AML-193 (cell line): ENCODE data around the gene SGMS1.
"Not testable (repeated sequence)": the region's sequence is repeated elsewhere in the genome, so short reads cannot be mapped to it uniquely, and the experiment has no call there.

Experiments
- DNase-seq, 2 experiments: peaks; one replicate each; lab custom pipeline; 2025; lab: John Stamatoyannopoulos, UW

SGMS1 gene

GRCh38 chr10:50536617-50537240 is 87.0 kb downstream of the SGMS1 start:
- no peak for DNase-seq

- not testable (repeated sequence) for DNase-seq
These were observed 88.9 kb downstream of the SGMS1 start for GRCh38 chr10:50534748-50535376.

GRCh38 chr10:50533296-50533695 is 90.5 kb downstream of the SGMS1 start:
- DNase-seq = no peak

GRCh38 chr10:50531388-50532077 is 92.2 kb downstream of the SGMS1 start:
- DNase-seq = no peak

- DNase-seq = no peak
These were observed 94.1 kb downstream of the SGMS1 start for GRCh38 chr10:50529660-50530059.

- DNase-seq = no peak
These were observed 95.5 kb downstream of the SGMS1 start for GRCh38 chr10:50528206-50528605.

GRCh38 chr10:50527442-50528043 is 96.2 kb downstream of the SGMS1 start:
- DNase-seq = no peak

GRCh38 chr10:50526185-50526584 is 97.6 kb downstream of the SGMS1 start:
- DNase-seq = no peak

- no peak for DNase-seq
These were observed 100.4 kb downstream of the SGMS1 start for GRCh38 chr10:50523357-50523756.

- no peak for DNase-seq
These were observed 100.8 kb downstream of the SGMS1 start for GRCh38 chr10:50522908-50523307.

GRCh38 chr10:50520115-50520514 is 103.6 kb downstream of the SGMS1 start:
- no peak for DNase-seq

- DNase-seq = no peak
These were observed 106.1 kb downstream of the SGMS1 start for GRCh38 chr10:50517626-50518025.

- no peak for DNase-seq
These were observed 107.6 kb downstream of the SGMS1 start for GRCh38 chr10:50516171-50516570.

GRCh38 chr10:50515420-50515819 is 108.3 kb downstream of the SGMS1 start:
- DNase-seq = no peak

- no peak for DNase-seq
These were observed 108.8 kb downstream of the SGMS1 start for GRCh38 chr10:50514995-50515394.

GRCh38 chr10:50513956-50514355 is 109.8 kb downstream of the SGMS1 start:
- no peak for DNase-seq

GRCh38 chr10:50512743-50513416 is 110.9 kb downstream of the SGMS1 start:
- no peak for DNase-seq

GRCh38 chr10:50512214-50512595 is 111.6 kb downstream of the SGMS1 start:
- DNase-seq = no peak

- DNase-seq = no peak
These were observed 112.1 kb downstream of the SGMS1 start for GRCh38 chr10:50511492-50512213.

- DNase-seq = no peak
These were observed 113.0 kb downstream of the SGMS1 start for GRCh38 chr10:50510517-50511473.
